ENCODE data around the gene APOB. TPM values are rescaled to one million over a fixed set of nuclear protein-coding genes. Genes with fewer than 3 reads are reported as not detected.

The APOB gene
- total and polyA plus RNA-seq, 2 of the 13 experiments (the other 11 are each of a cell fraction or from before 2014, with no cell fraction given), result 1,569 to 2,515 TPM

DNA sequence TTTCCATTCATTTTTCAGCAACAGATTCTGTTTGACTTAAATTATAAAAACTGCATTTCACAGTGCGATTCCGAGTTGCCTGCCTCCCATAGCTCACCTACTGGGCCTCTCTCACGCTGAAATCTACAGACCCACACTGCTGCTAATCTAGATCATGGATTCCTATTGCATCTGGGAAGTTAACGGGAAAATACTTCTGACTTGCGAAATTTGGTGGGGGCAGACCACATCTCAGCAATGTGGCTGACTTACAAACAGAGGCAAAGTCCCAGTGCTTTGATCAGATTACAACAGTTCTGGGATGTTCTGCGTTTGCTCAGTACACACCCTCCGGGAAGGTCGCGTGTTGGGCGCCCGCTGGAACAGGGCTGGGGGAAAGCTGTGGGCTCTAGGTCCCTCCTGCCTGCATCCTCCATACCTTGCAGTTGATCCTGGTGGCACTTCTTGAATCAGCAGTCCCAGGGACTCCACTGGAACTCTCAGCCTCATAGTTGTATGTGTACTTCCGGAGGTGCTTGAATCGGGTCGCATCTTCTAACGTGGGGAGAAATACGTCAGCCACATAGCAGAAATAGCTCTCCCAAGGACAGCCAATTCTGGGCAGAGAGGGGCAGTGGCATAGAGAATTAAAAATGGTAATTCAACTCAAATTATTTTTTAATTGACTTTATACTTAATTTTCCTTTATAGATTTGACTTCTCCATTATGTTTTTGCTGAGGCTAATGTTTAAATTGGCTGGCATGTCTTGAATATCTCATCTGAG lies 1.7 kb downstream of the APOB start (continued):
- TF ChIP-seq ZSCAN9 (CRISPR knock-in tag; IDR thresholded peaks at IDR 0.05; ENCODE audit: borderline replicate concordance) (peak; percentile 78), FLYWCH1 (CRISPR knock-in tag; IDR thresholded peaks at IDR 0.05) (no peak), ZNF124 (CRISPR knock-in tag; IDR thresholded peaks at IDR 0.05) (peak; percentile 68), ZNF841 (CRISPR knock-in tag; IDR thresholded peaks at IDR 0.05; ENCODE audit: borderline replicate concordance) (peak; percentile 57; the same call in 1 of the 2 replicates), ZNF678 (CRISPR knock-in tag; IDR thresholded peaks at IDR 0.05) (peak; percentile 90), ZNF232 (CRISPR knock-in tag; IDR thresholded peaks at IDR 0.05; ENCODE audit: borderline replicate concordance) (peak; percentile 78), PHF5A (CRISPR knock-in tag; IDR thresholded peaks at IDR 0.05; ENCODE audit: low read depth, unreplicated experiment) (peak; percentile 86), ZNF672 (CRISPR knock-in tag; IDR thresholded peaks at IDR 0.05) (peak; percentile 61; the same call in 1 of the 2 replicates), ZNF557 (CRISPR knock-in tag; IDR thresholded peaks at IDR 0.05) (peak; percentile 68; the same call in 1 of the 2 replicates), XRCC5 (optimal IDR thresholded peaks at IDR 0.05; ENCODE audit: low read length) (peak; percentile 65), CBFB (CRISPR knock-in tag; IDR thresholded peaks at IDR 0.05) (peak; percentile 93), GPN1 (CRISPR knock-in tag; IDR thresholded peaks at IDR 0.05; ENCODE audit: borderline replicate concordance) (no peak), ZBTB42 (CRISPR knock-in tag; IDR thresholded peaks at IDR 0.05) (no peak), ZNF251 (CRISPR knock-in tag; IDR thresholded peaks at IDR 0.05) (0 out of 2 replicates have a peak, but pooled peaks have one; percentile 75), KLF13 (CRISPR knock-in tag; IDR thresholded peaks at IDR 0.05) (0 out of 2 replicates have a peak, but pooled peaks have one; percentile 35), ZNF441 (CRISPR knock-in tag; IDR thresholded peaks at IDR 0.05; ENCODE audit: borderline replicate concordance) (peak; percentile 80)
- TF ChIP-seq, protein P1, sequence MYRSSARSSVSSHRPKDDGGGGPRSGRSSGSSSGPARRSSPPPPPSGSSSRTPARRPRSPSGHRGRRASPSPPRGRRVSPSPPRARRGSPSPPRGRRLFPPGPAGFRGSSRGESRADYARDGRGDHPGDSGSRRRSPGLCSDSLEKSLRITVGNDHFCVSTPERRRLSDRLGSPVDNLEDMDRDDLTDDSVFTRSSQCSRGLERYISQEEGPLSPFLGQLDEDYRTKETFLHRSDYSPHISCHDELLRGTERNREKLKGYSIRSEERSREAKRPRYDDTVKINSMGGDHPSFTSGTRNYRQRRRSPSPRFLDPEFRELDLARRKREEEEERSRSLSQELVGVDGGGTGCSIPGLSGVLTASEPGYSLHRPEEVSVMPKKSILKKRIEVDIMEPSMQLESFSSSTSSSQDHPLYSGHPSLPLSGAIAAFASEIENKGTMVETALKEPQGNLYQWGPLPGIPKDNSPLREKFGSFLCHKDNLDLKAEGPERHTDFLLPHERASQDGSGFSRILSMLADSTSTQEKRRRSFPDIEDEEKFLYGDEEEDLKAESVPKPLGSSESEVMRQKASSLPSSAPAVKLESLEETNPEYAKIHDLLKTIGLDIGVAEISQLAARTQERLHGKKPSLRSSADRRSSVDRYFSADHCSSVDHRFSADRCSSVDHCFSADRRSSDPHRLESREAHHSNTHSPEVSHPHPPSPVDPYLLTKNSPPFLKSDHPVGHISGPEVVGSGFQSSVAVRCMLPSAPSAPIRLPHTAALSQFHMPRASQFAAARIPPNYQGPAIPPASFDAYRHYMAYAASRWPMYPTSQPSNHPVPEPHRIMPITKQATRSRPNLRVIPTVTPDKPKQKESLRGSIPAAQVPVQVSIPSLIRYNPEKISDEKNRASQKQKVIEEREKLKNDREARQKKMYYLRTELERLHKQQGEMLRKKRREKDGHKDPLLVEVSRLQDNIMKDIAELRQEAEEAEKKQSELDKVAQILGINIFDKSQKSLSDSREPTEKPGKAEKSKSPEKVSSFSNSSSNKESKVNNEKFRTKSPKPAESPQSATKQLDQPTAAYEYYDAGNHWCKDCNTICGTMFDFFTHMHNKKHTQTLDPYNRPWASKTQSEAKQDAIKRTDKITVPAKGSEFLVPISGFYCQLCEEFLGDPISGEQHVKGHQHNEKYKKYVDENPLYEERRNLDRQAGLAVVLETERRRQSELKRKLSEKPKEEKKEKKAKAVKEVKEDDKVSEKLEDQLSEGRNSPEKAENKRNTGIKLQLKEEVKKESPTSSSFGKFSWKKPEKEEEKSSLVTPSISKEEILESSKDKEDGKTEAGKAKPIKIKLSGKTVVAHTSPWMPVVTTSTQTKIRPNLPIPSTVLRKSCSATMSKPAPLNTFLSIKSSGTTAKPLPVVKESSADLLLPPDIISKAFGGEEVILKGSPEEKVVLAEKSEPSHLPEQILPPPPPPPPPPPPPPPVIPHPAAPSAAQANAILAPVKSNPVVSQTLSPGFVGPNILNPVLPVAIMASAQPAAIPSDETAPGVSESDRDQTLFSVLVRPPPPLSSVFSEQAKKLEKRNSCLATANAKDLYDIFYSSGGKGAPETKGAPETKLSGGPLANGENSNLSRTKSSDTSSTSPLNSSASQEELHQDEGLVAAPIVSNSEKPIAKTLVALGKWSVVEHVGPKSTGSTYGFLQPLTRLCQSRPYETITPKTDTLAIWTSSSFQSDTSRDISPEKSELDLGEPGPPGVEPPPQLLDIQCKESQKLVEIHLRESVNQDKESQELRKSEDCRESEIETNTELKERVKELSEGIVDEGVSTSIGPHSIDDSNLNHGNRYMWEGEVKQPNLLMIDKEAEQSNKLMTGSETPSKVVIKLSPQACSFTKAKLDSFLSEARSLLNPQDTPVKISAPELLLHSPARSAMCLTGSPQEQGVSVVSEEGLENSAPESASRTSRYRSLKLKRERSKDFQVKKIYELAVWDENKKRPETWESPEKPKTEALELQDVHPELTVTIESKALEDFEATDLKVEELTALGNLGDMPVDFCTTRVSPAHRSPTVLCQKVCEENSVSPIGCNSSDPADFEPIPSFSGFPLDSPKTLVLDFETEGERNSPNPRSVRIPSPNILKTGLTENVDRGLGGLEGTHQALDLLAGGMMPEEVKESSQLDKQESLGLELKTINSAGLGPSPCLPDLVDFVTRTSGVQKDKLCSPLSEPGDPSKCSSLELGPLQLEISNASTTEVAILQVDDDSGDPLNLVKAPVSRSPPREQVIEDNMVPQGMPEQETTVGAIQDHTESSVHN (CRISPR knock-in tag; IDR thresholded peaks at IDR 0.05), result peak; percentile 95
- TF ChIP-seq, protein P2, sequence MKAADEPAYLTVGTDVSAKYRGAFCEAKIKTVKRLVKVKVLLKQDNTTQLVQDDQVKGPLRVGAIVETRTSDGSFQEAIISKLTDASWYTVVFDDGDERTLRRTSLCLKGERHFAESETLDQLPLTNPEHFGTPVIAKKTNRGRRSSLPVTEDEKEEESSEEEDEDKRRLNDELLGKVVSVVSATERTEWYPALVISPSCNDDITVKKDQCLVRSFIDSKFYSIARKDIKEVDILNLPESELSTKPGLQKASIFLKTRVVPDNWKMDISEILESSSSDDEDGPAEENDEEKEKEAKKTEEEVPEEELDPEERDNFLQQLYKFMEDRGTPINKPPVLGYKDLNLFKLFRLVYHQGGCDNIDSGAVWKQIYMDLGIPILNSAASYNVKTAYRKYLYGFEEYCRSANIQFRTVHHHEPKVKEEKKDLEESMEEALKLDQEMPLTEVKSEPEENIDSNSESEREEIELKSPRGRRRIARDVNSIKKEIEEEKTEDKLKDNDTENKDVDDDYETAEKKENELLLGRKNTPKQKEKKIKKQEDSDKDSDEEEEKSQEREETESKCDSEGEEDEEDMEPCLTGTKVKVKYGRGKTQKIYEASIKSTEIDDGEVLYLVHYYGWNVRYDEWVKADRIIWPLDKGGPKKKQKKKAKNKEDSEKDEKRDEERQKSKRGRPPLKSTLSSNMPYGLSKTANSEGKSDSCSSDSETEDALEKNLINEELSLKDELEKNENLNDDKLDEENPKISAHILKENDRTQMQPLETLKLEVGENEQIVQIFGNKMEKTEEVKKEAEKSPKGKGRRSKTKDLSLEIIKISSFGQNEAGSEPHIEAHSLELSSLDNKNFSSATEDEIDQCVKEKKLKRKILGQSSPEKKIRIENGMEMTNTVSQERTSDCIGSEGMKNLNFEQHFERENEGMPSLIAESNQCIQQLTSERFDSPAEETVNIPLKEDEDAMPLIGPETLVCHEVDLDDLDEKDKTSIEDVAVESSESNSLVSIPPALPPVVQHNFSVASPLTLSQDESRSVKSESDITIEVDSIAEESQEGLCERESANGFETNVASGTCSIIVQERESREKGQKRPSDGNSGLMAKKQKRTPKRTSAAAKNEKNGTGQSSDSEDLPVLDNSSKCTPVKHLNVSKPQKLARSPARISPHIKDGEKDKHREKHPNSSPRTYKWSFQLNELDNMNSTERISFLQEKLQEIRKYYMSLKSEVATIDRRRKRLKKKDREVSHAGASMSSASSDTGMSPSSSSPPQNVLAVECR (CRISPR knock-in tag; IDR thresholded peaks at IDR 0.05; ENCODE audit: borderline replicate concordance), result peak; percentile 63

Measured in HepG2 (cell line).